ENCODE data around the gene ATG4B. TPM values are rescaled to one million over a fixed set of nuclear protein-coding genes. Genes with fewer than 3 reads are reported as not detected.

ATG4B gene
- total RNA-seq, 1 experiment from 2014 or later, result 70.9 TPM

- TF ChIP-seq CTCF (IDR thresholded peaks at IDR 0.05; ENCODE audit: unreplicated experiment), result no peak
These were observed 33.8 kb upstream of the ATG4B start for GRCh38 chr2:241603686-241604085.

GRCh38 chr2:241606186-241606585 is 31.3 kb upstream of the ATG4B start:
- ChIA-PET POLR2A (no interaction called here), CTCF (no interaction called here)
- no peaks in the 10 kb centered on the region for H3K27me3 Mint-ChIP-seq (ENCODE audit: insufficient read depth, unreplicated experiment)
- no peaks in the 10 kb centered on the region for H3K9me3 Mint-ChIP-seq (ENCODE audit: unreplicated experiment)
- no peak for TF ChIP-seq CTCF (IDR thresholded peaks at IDR 0.05; ENCODE audit: unreplicated experiment)
- peaks cover 5% of the 10 kb centered on the region for H3K4me1 Mint-ChIP-seq (ENCODE audit: insufficient read depth, unreplicated experiment)
- no TSS peak for BruUV-seq (replicated peaks)
- intact Hi-C loops (cut with micrococcal nuclease), result no loop called here
- H3K27ac Mint-ChIP-seq (ENCODE audit: low read depth, unreplicated experiment), result no peak overlapping the region
- DNase-seq (ENCODE audit: unreplicated experiment), result no peak
- H3K36me3 Mint-ChIP-seq (ENCODE audit: insufficient read depth, unreplicated experiment), result peaks cover 74% of the 10 kb centered on the region
- no peak overlapping the region for H3K4me3 Mint-ChIP-seq (ENCODE audit: unreplicated experiment)

More at GRCh38 chr2:241603686-241604085, 33.8 kb upstream of the ATG4B start:
- H3K9me3 Mint-ChIP-seq (ENCODE audit: unreplicated experiment), result no peaks in the 10 kb centered on the region
- H3K36me3 Mint-ChIP-seq (ENCODE audit: insufficient read depth, unreplicated experiment), result peaks cover 94% of the 10 kb centered on the region
- H3K27me3 Mint-ChIP-seq (ENCODE audit: insufficient read depth, unreplicated experiment), result no peaks in the 10 kb centered on the region
- DNase-seq (ENCODE audit: unreplicated experiment), result no peak
- H3K27ac Mint-ChIP-seq (ENCODE audit: low read depth, unreplicated experiment), result no peak overlapping the region
- no peak overlapping the region for H3K4me3 Mint-ChIP-seq (ENCODE audit: unreplicated experiment)
- no TSS peak for BruUV-seq (replicated peaks)
- ChIA-PET POLR2A (no interaction called here), CTCF (interaction anchor here (0.6 to 0.9 kb wide), 2 partner anchors 10 to 705 kb away, joined by 3 to 5 read pairs; no protein-coding TSS in a partner anchor)
- intact Hi-C loops (cut with micrococcal nuclease), result no loop called here
- no peaks in the 10 kb centered on the region for H3K4me1 Mint-ChIP-seq (ENCODE audit: insufficient read depth, unreplicated experiment)

- H3K4me3 Mint-ChIP-seq (ENCODE audit: unreplicated experiment), result no peak overlapping the region
- BruUV-seq (replicated peaks), result no TSS peak
These were observed 30.2 kb upstream of the ATG4B start for GRCh38 chr2:241607162-241607885.

GRCh38 chr2:241608881-241609280 is 28.6 kb upstream of the ATG4B start:
- H3K9me3 Mint-ChIP-seq (ENCODE audit: unreplicated experiment), result no peaks in the 10 kb centered on the region
- no peaks in the 10 kb centered on the region for H3K27me3 Mint-ChIP-seq (ENCODE audit: insufficient read depth, unreplicated experiment)

More at GRCh38 chr2:241607162-241607885, 30.2 kb upstream of the ATG4B start:
- no peaks in the 10 kb centered on the region for H3K27me3 Mint-ChIP-seq (ENCODE audit: insufficient read depth, unreplicated experiment)
- no peak overlapping the region for H3K27ac Mint-ChIP-seq (ENCODE audit: low read depth, unreplicated experiment)
- H3K4me1 Mint-ChIP-seq (ENCODE audit: insufficient read depth, unreplicated experiment), result peaks cover 5% of the 10 kb centered on the region
- intact Hi-C loops (cut with micrococcal nuclease), result no loop called here
- ChIA-PET POLR2A (no interaction called here), CTCF (no interaction called here)
- peaks cover 70% of the 10 kb centered on the region for H3K36me3 Mint-ChIP-seq (ENCODE audit: insufficient read depth, unreplicated experiment)
- no peak for DNase-seq (ENCODE audit: unreplicated experiment)
- H3K9me3 Mint-ChIP-seq (ENCODE audit: unreplicated experiment), result no peaks in the 10 kb centered on the region
- no peak for TF ChIP-seq CTCF (IDR thresholded peaks at IDR 0.05; ENCODE audit: unreplicated experiment)

More at GRCh38 chr2:241608881-241609280, 28.6 kb upstream of the ATG4B start:
- ChIA-PET CTCF (no interaction called here), POLR2A (interaction anchor here (0.7 kb wide), 1 partner anchor 540 kb away, joined by 3 read pairs; no protein-coding TSS in a partner anchor)
- intact Hi-C loops (cut with micrococcal nuclease), result no loop called here
- BruUV-seq (replicated peaks), result no TSS peak
- no peak for DNase-seq (ENCODE audit: unreplicated experiment)
- peaks cover 5% of the 10 kb centered on the region for H3K4me1 Mint-ChIP-seq (ENCODE audit: insufficient read depth, unreplicated experiment)
- peak overlapping the region; percentile 11 for H3K27ac Mint-ChIP-seq (ENCODE audit: low read depth, unreplicated experiment)
- no peak for TF ChIP-seq CTCF (IDR thresholded peaks at IDR 0.05; ENCODE audit: unreplicated experiment)
- peak overlapping the region; percentile 16 for H3K4me3 Mint-ChIP-seq (ENCODE audit: unreplicated experiment)
- H3K36me3 Mint-ChIP-seq (ENCODE audit: insufficient read depth, unreplicated experiment), result peaks cover 58% of the 10 kb centered on the region

Measured in MCF 10A (cell line).